D341Med (cell line): ENCODE measurements around the gene ARHGEF37.

Experiments
- DNase-seq: peaks from one replicate; pipeline ENCODE4 v3.0.0; 2012; ENCODE audit warnings: low spot score

Gene ARHGEF37

DNA sequence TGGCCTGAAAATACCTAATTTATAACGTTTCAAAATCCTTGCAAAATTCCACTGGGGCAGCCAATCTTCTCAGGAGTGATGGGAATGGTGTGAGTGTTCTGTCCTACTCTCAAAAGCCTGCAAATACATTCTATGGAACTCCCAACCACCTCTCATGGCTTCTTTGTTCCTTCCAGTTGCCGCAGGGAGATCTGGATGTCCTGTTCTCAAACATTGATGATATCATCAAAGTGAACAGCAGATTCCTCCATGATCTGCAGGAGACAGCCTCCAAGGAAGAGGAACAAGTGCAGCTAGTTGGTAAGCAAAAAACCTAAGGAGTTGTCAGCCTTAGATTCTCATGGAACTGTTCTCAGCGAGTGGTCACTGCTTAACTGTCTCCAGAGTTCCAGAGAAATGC is 19.6 kb downstream of the ARHGEF37 start:
- DNase-seq: no peak

DNA sequence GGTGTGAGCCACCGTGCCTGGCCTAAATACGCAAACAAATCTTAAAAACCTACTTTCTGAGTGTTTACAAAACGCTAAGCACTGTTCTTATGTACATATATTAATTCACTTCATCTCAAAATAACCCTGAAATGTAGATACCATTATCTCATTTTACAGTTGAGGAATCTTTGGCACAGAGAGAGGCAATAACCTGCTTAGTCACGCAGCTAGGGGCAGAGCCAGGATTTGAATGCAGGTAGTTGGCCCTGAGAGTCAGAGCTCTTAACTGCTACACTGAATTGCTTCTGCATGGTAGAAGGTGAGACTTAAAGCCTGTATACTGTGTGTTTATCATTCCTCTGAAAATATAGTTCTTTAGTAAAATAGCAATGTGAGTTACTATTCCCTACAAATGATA is 21.9 kb downstream of the ARHGEF37 start:
- no peak for DNase-seq

DNA sequence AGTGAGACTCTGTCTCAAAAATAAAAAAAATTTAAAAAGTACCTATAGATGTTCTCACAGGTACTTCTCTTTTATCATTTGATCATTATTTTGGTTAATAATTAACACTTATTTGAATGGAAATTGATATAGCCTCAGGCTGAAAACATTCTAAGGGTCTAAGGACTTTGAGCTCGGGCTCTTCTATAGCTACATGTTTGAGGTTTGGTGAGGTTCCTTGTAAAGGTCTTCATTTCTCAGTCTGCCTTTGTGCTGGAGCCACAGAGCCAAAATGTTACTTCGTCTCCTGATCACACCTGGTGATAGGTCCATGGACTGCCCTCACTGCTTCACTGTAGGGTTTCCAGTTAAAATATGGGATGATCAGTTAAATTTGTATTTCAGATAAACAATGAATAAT is 22.6 kb downstream of the ARHGEF37 start:
- DNase-seq: no peak

DNA sequence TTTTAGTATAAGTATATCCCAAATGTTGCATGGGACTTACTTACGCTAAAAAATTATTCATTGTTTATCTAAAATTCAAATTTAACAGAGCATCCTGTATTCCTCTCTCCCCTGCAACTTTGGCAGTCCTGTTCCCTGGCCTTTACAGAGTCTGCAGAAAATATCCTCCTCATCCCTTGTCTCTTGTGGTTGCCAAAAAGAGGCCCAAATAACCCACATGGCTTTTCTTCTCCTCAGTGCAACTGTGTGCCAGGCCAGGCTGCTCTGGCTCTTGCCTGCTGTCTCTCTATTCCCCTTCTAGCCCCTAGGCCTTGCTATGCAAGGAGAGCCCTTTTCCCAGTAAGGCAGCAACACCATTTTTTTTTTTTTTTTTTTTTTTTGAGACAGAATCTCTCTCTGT is 23.0 kb downstream of the ARHGEF37 start:
- DNase-seq: no peak

DNA sequence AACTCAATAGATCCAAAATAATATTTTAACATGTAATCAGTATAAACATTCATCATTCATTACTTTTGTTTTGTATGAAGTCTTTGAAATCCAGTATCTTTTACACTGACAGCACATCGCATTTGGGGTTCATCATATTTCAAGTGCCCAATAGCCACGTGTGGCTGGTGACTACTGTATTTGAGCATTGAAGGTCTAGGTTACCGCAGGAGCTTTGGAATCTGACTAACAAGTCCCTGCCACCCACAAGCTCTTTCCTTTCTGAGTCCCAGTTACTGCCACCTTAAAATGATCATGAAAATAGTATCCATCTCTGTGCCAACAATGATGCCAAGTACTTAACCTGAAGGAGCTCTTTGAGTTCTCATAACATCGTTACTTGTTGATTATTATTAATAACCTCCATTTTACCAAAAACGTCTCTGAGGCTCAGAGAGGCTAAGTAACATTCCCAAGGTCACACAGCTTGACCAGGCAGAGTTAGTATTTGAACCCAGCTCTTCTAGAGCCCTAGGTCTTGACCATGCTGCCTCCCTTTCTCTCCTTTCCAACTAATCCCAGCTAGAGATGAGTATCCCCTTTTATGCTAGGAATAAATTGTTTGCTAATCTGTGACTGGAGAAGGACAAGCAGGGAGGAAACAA is 24.2 kb downstream of the ARHGEF37 start:
- no peak for DNase-seq

DNA sequence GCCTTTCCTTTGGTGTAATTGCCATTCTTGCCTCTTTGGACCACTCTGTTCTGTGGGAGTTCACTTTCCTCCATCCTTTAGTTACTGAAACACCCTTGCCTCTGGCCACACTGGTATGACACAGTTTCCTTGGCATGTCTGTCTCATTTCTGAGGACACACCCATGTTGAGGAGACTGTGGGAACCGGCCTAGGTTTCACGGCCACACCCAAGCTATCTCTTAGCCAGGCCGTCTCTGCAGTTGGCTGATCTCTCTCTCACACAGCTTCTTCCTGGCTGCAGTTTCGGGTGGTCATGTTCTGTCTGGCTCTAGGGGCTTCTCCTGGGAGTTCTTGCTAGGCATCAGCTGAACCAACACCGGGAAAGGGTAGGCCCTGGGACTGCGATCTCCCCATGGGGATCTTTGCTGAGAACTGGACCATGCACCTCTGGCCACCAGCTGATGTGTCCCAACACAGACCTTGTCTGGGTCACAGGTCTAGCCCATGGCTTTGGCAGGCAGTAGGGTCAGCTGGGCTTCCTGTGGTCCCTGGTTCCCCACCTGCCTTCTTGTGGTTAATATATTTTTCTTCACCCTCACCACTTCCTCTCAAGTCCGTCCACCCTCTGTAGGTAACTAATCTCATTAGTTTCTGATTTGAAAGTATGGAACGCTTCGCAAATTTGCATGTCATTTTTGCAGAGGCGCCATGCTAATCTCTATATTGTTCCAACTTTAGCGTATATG is 24.9 kb downstream of the ARHGEF37 start:
- DNase-seq: no peak

DNA sequence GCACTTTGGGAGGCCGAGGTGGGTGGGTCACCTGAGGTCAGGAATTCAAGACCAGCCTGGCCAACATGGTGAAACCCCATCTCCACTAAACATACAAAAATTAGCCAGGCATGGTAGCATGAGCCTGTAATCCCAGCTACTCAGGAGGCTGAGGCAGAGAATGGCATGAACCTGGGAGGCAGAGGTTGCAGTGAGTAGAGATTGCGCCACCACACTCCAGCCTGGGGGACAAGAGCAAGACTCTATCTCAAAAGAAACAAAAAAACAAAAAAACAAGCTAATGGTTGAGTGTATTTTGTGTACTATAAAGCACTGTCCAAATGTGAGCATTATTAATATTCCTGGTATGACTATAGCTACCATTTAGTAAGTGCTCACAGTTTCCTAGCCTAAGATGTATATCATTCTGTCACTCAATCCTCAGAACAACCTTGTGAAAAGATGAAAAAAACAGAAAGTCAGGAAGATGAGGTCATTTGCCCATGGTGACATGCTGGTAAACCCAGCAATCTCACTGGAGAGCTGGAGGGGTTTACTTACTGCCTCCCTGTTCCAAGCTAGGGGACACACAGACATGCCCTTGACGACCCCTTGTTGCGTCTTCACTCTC is 27.7 kb downstream of the ARHGEF37 start:
- no peak for DNase-seq

DNA sequence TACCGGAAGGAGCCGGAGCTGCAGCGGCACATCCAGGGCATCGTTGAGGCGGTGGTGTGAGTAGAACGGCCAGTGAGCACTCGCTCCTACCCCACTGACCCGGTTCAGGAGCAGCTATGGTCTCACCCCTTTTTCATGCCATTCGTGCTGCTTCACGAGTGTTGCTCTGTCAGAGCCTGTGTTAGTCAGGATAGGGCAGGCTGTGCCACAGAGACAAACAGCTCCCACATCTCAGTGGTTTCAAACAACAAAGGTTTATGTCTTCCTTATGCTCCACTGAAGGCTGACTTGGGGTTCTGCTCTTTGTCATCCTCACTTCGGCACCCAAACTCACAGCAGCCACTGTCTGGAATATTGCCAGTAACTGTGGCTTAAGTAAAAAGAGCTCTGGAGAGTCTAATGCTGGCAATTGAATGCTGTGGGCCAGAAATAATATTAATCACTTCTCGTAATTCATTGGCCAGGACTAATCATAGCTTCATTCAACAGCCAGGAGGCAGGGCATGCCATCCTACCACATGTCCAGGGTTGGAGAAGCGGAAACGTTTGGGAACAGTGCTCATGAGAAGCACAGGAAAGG is 28.4 kb downstream of the ARHGEF37 start:
- DNase-seq: no peak

DNA sequence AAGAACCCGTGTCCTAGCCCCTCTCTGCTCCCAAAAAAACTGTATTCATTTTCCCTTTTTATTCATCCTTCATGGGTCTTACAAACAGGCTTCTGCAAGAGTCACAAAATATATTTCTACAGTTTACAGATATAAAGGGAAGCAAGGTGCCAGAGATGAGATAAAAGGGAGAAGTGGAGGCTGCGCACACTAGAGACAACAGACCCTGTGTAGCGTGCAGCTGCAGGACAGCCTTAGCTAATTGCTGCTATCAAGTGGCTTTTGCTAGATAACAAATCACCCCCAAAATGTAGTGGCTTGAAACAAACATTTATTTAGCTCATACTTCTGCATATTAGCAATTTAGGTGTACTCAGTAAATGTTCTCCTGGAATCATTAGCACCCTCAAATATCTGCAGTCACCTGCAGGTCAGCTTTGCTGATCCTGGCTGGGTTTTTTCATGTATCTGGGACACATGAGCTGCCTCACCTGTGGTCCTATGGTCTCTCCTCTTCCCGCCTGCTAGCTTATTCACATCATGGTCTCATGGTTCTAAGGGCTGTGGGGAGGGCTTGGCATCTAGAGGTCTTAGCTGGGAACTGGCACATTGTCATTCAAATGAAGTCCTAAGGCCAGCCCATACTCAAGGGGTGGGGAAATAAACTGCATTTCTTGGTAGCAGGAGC is 29.4 kb downstream of the ARHGEF37 start:
- no peak for DNase-seq

DNA sequence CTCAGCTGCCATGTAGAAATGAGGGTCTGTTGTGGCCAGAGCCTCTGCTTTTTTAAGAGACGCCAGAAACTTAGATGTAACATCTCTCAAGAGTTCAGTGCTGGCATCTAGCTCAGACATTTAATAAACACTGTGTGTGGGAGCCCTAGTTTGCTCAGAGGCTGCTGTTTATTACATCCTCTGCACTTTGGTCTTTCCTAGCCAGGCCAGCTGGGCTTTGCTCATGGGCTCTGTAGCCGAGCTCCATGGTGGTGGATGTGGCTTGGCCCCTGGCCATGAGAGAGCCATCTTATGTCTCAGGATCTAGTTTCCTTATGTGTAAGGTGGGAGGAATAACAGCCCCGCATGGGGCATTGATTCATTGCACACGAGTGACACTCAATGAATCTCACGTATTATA is 30.0 kb downstream of the ARHGEF37 start:
- no peak for DNase-seq

DNA sequence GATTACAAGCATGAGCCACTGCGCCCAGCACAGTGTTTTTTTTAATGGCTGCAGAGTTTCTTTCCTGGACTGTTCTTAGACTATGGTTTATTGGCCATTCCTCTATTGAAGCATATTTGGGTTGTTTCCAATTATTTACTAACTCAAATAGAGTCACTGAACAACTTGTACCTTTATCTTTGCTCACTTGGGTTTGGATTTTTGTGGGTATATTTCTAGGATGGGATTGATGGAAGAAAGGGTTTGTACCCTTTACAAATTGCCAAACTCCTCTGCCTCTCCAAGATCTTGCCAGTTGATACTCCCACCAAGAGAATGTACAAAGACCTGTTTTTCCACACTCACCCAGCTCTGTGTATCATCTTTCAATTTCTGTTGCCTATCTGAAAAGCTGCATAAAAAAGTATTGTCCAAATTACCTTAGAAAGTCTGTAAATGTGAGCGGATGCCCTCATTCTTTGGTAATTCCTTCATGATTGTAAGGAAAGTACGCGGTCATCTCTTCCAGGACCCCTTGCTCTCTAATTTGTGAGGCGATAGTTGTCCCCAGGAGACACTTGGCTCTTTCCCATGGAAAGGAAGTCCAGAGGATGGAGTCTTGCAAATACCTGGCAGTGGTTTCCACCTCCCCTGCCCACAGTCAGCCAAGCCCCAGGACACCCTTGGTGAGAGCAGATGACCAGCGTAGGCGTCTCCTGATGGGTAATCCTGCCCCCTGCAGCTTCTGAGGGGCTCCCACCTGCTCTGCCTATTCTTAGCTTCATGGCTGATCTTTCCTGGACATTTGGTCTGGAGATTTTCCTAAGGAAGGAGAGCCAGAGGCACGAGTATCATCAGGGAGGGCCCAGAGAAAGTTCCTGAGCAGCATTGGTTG is 33.0 kb downstream of the ARHGEF37 start:
- no peak for DNase-seq

DNA sequence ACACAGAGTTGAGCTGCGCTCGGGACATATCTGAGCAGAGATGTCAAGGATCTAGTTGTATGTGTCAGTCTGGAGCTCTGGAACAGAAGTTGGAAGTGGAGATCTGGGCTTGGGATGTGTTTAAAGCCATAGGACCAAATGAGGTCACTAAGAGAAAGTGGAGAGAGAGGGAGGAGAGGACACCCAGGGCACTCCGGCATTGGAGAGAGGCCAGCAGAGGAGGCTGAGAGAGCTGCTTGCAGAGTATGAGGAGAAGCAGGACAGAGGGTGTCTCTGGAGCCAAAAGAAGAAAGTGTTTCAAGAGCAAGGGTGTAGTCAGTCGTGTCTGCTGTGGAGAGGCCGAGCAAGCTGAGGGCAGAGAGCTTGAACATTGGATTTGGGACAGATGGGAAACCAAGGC is 34.7 kb downstream of the ARHGEF37 start:
- DNase-seq: no peak

DNA sequence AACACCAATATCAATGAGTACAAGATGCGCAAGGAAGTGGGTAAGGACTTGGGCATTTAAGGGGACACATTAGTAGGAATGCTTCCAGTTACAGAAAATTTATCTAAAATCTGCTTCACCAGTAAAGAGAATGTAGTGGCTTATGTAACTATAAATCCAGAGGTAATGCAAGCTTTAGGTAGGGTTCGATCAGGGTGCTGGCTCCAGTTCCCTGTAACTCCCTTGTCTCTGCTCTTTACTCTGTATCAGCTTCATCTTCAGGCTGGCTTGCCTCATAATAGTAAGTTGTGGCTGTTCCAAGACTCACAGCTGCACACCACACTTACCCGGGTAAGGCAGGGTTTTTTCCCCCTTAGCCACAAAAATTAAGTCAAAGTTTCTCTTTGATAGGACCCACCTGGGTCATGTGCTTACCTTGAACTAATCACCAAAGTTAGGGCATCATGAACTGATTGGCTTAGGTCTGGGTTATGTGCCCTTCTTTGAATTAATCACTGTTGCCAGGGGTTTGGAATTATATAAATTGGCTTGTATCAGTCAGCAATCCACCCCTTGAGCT is 35.5 kb downstream of the ARHGEF37 start:
- DNase-seq: no peak

DNA sequence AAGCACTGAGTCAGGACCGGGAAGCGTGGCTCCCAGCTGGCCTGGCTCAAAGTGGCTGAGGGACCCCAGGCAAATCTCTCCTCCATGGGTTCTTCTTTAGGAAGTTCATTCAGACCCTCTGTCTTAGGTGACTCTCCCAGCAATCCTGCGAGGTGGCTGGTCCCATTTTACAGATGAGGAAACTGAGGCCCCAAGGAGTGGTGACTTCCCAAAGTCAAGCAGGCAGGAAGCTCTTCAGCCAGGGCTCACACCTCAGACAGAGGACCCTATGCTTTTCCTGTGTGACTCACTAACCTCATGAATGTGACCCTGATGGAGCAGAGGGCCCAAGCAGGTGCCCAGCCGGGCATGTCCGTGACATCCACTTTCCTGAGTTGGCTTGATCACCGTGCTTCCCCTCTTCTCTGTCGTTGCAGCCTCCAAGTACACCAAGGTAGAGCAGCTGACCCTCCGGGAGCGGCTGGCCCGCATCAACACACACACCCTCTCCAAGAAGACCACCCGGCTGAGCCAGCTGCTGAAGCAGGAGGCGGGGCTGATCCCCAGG is 36.5 kb downstream of the ARHGEF37 start:
- no peak for DNase-seq

DNA sequence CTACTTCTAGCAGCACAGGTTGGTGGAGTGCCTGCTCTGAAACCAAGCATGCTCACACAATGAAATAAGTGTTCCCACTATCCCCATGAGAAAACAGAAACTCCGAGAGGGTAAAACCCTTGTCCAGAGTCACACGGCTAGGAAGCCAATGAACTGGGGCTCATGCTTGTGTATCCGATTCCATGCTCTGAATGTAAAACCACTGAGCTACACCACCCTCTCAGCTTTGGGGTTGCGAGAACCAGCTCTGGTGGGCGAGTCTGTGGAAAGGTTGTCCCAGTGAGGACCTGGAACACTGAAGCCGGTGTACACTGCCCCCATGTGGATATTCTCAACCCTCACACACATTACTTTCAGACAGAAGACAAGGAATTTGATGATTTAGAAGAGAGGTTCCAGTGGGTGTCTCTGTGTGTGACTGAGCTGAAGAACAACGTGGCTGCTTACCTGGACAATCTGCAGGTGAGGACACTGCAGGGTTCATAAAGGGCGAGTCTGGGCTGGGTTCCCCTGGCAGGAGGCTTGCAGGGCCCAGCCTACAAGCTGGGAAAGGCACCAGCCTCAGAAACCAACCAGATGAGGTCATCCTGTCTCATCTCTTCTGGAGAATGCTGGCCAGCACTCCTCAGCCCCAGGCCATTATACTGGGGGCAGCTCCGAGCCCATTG is 37.4 kb downstream of the ARHGEF37 start:
- DNase-seq: peak; percentile 77

DNA sequence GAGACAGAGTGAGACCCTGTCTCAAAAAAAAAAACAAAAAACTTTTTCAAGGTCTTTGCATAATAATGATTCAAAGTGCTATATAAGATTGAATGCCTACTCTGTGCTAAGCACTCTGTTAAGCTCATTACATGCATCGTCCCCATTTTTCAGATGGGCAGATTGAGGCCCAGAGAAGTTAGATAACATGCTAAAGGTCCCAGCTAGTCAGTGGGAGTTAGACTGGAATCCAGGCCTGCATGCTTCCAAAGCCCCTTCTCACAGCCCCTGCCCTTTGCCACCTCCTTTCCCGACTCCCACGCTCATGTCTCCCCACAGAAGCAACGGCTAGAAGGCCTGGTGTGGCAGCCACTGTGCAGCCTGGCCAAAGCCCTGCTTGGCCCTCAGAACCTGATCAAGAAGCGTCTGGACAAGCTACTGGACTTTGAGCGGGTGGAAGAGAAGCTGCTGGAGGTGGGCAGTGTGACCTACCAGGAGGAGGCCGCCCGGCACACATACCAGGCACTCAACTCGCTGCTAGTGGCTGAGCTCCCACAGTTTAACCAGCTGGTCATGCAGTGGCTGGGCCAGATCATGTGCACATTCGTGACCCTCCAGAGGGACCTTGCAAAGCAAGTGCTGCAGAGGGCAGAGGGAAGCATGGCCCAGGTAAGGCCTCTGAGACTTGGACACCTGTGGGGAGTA is 40.3 kb downstream of the ARHGEF37 start:
- DNase-seq: no peak

DNA sequence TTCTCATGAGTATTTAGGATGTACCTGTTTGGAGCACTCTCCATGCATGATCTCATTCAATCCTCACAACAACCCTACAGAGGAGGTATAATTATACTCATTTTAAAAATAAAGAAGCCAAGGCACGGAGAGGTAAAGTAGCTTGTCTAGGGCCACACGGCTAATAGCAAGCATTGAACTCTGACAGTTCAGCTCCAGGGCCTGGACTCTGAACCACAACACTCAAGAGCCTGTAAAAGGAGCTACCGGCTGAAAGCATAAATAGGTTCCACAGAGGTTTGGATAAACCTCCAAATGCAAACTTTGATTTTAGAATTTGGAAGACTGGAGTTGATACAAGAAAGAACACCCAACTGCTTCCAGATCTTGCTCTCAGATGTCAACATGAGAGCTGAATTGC is 41.2 kb downstream of the ARHGEF37 start:
- DNase-seq: no peak

DNA sequence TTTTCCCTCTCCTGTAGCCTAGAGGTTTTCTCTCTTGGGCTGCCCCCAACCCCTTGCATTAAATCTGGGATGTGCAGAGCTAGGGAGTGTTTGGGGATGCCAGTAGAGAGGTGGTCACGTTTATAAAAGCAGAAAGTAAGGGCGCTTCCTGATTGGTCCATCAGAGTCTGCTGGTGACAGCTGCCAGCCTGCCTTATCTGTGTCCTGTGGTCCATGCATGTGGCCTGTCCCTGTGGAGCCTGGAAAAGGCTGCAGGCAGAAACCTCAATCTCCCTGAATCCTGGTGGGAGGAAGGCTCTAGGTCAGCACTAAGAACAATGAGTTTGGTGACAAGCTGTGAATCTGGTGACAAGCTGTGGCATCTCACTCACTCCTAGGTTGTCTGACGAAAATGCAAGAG is 42.2 kb downstream of the ARHGEF37 start:
- no peak for DNase-seq

DNA sequence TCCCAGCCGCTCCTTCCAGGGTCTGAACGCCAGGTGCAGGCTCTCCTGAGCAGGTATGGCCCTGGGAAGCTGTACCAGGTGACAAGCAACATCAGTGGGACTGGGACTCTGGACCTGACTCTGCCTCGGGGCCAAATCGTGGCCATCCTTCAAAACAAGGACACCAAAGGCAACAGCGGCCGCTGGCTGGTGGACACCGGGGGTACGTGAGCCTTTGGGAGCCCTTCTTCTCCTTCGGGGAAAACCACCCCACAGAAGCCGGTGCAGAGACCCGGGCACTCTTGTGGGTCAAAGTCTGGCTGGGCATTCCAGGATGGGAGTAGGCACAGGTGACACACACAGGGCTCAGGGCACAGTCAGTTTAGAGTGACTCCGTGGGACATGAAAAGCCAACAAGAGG is 45.8 kb downstream of the ARHGEF37 start:
- no peak for DNase-seq

DNA sequence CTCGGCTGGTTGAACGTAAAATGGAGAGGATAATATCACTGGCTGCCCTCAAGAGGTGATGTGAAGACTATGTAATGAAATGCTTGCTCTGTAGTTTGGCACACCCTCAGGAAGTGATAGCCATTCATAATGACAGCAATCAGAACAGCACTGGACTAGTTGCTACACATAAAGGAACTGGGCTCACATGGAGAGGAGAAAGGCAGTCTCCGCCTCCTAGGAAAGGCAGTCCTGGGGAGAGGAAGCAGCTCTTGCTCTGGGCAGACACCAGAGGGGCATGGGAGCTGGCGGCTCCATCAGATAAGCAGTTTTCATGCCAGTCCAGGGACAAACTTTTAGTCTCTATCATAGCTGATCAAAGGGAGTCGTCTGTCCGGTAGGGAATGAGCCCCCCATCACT is 46.9 kb downstream of the ARHGEF37 start:
- no peak for DNase-seq
